Measurements from ENCODE around the gene RBM4.

- TF ChIP-seq CTCF (IDR thresholded peaks at IDR 0.05) = no peak
- TF ChIP-seq POLR2A (IDR thresholded peaks at IDR 0.05) = no peak
Observed at GRCh38 chr11:66636411-66636810, 2.1 kb upstream of the RBM4 start.

Measured in tibial nerve (tissue), 3 donors.